ENCODE measurements around the gene ZSWIM2.

- no peak for TF ChIP-seq HDGF (IDR thresholded peaks at IDR 0.05; ENCODE audit: borderline replicate concordance)
- no peak for TF ChIP-seq FOXK2 (IDR thresholded peaks at IDR 0.05)
- TF ChIP-seq FOXM1 (IDR thresholded peaks at IDR 0.05; ENCODE audit: borderline replicate concordance), result no peak
- no peak for TF ChIP-seq SP1 (IDR thresholded peaks at IDR 0.05)
Observed at GRCh38 chr2:186852508-186852907, 3.5 kb upstream of the ZSWIM2 start.

Data from HEK293T (cell line).